Gastroesophageal sphincter (tissue), 4 donors: ENCODE results near the gene NBL1. TPM values are rescaled to one million over a fixed set of nuclear protein-coding genes. Genes with fewer than 3 reads are reported as not detected.

ENCODE experiments used
- ATAC-seq: fragments of 150-250 bp; one replicate; pipeline ENCODE4 v1.9.1; 2016; ENCODE audit warnings: mild to moderate bottlenecking, moderate library complexity
- H3K27ac ChIP-seq, 4 donors: fragments of 200-600 bp; sonication (generic) in 3 of 4; 1 replicate in 3 of 4; 2 replicates in 1 of 4; pipeline ENCODE4 v1.5.1; 2016 to 2019
- H3K27me3 ChIP-seq: fragments of 200-600 bp; sonication (generic); one replicate; pipeline ENCODE4 v1.5.1; 2019
- H3K36me3 ChIP-seq, 2 donors: fragments of 200-600 bp; sonication (generic); one replicate each; pipeline ENCODE4 v1.5.1; 2019; ENCODE audit warnings: control low read depth in 1 of 2
- H3K4me1 ChIP-seq, 3 donors: fragments of 200-600 bp; sonication (generic); 1 replicate in 2 of 3; 2 replicates in 1 of 3; pipeline ENCODE4 v1.5.1; 2016 to 2019; ENCODE audit warnings: control low read depth in 2 of 3
- H3K4me3 ChIP-seq, 2 donors: fragments of 200-600 bp; sonication (generic); one replicate each; pipeline ENCODE4 v1.5.1; 2019; ENCODE audit warnings: mild to moderate bottlenecking in 1 of 2, moderate library complexity in 1 of 2
- H3K9me3 ChIP-seq, 3 donors: fragments of 200-600 bp; sonication (generic); one replicate each; pipeline ENCODE4 v1.5.1; 2017 to 2019; ENCODE audit warnings: control low read depth in 2 of 3
- EP300 ChIP-seq: sonication (generic); formaldehyde crosslinking; IDR thresholded peaks from one replicate; pipeline ENCODE4 v1.6.1; 2017; ENCODE audit warnings: antibody characterized with exemption, mild to moderate bottlenecking
- POLR2A ChIP-seq, 2 donors: fragments of 450-650 bp; IDR thresholded peaks; one replicate each; pipeline ENCODE4 v1.6.1; 2017; ENCODE audit warnings: antibody characterized with exemption in 2 of 2, mild to moderate bottlenecking in 2 of 2, moderate library complexity in 1 of 2
- POLR2AphosphoS5 ChIP-seq: sonication (generic); formaldehyde crosslinking; IDR thresholded peaks from one replicate; pipeline ENCODE4 v1.6.1; 2017; ENCODE audit warnings: antibody characterized with exemption
- WGBS, 2 donors: methylation state at CpG; one replicate each; pipeline ENCODE4 v1.1.5; 2018; ENCODE audit warnings: low coverage in 1 of 2; 5-methylcytosine and 5-hydroxymethylcytosine counted together
- total RNA-seq, 4 donors: library from RNA; depleted of rRNA; stranded (reverse); fragments of >200 nt; gene quantifications; one replicate each; pipeline ENCODE4 v1.1.0, GENCODE V29; 2016
- TF ChIP-seq, protein P1 (sequence below), 4 experiments: fragments of 200-600 bp in 2 of 4; fragments of 450-650 bp in 2 of 4; sonication (generic) in 1 of 4; IDR thresholded peaks; one replicate each; pipeline ENCODE4 v1.5.1; 2017 to 2019; ENCODE audit warnings: antibody characterized with exemption in 4 of 4, mild to moderate bottlenecking in 2 of 4, moderate library complexity in 2 of 4

The NBL1 gene
- total RNA-seq, 4 donors from 2014 or later: 203 to 343 (median 301) TPM

DNA sequence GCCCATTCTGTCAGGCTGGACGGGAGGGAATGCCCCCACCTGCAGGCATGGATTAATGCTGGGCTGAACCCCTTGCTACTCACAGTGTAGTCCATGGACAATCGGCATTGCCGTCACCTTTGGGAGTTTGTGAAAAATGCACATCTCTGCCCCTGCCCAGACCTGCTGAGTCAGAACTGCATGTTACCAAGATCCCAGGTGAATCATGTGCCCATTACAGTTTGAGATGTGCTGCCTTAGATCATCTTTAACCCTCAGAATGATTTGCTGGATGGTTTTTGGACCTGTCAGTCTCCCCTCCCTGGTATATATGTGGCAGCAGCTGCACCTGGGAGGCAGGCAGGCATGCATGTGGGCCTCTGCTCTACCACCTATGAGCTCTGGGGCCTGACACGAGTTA is 35.6 kb downstream of the NBL1 start:
- no peak overlapping the region for H3K4me3 ChIP-seq
- H3K4me1 ChIP-seq: no peaks in the 10 kb centered on the region
- TF ChIP-seq POLR2AphosphoS5: no peak
- no peak for TF ChIP-seq EP300
- TF ChIP-seq POLR2A (IDR thresholded peaks at IDR 0.05): no peak
- TF ChIP-seq, protein P1, sequence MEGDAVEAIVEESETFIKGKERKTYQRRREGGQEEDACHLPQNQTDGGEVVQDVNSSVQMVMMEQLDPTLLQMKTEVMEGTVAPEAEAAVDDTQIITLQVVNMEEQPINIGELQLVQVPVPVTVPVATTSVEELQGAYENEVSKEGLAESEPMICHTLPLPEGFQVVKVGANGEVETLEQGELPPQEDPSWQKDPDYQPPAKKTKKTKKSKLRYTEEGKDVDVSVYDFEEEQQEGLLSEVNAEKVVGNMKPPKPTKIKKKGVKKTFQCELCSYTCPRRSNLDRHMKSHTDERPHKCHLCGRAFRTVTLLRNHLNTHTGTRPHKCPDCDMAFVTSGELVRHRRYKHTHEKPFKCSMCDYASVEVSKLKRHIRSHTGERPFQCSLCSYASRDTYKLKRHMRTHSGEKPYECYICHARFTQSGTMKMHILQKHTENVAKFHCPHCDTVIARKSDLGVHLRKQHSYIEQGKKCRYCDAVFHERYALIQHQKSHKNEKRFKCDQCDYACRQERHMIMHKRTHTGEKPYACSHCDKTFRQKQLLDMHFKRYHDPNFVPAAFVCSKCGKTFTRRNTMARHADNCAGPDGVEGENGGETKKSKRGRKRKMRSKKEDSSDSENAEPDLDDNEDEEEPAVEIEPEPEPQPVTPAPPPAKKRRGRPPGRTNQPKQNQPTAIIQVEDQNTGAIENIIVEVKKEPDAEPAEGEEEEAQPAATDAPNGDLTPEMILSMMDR (IDR thresholded peaks at IDR 0.05): no peak
- no peaks in the 10 kb centered on the region for H3K9me3 ChIP-seq
- no peak overlapping the region for H3K27ac ChIP-seq
- H3K36me3 ChIP-seq: peaks cover 0 to 22% of the 10 kb centered on the region in 2 donors
- peaks cover 12% of the 10 kb centered on the region for H3K27me3 ChIP-seq
- 83% methylated on average over 2 of the region's 4 CpGs; no CpG with 5 or more reads in 1 of the 2 donors for WGBS, 2 donors
- ATAC-seq: no peak

DNA sequence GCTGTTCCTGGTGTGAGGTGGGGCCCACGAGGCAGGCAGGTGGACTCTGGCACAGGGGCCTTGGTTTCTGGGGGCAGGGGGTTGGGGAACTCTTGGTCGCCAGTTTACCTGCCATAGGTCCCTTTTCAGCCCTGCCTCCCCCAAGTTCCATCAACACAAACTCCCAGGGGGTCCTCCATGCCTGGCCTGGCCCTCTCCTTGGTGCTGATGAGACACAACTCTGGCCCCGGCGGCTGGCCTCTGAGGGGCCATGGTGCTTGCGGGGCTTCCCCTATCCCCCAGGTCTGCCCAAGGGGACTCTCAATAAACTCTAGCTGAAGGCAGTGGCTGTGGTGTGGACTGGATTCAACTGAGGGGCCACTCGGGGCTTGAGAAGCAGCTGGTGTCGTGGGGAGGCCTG is 36.5 kb downstream of the NBL1 start:
- Histone ChIP-seq H3K27me3 (peaks cover 4% of the 10 kb centered on the region), H3K4me3 (no peak overlapping the region), H3K36me3 (peaks cover 0 to 30% of the 10 kb centered on the region in 2 donors), H3K9me3 (no peaks in the 10 kb centered on the region), H3K27ac (no peak overlapping the region), H3K4me1 (no peaks in the 10 kb centered on the region)
- no peak for TF ChIP-seq EP300
- TF ChIP-seq, protein P1 (IDR thresholded peaks at IDR 0.05): no peak
- no peak for TF ChIP-seq POLR2AphosphoS5
- TF ChIP-seq POLR2A (IDR thresholded peaks at IDR 0.05): no peak
- ATAC-seq: no peak
- WGBS, 2 donors: 40% methylated on average over 1 of the region's 7 CpGs; no CpG with 5 or more reads in 1 of the 2 donors

DNA sequence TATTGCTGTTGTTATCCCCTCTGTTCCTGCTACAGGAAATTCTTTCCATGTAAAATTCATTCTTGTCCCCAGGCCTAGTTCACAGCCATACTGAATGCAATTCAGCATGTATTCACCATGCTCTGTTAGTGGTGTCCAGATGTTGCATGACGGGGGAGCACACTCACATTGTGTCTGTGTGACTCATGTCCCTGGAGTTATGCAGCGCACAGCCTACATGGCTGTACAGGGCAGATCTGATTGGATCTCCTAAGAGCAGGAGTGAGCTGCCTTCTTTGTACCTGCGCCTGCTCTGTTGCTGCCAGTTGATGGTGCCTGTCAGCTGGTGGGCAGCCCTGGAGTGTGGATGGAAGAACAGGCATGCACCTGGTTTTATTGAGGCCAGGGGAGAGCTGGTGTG is 38.1 kb downstream of the NBL1 start:
- no peak for ATAC-seq
- no peak overlapping the region for H3K4me3 ChIP-seq
- no peak overlapping the region for H3K27ac ChIP-seq
- TF ChIP-seq POLR2A (IDR thresholded peaks at IDR 0.05) (no peak), POLR2AphosphoS5 (no peak), EP300 (no peak)
- TF ChIP-seq, protein P1 (IDR thresholded peaks at IDR 0.05): no peak
- H3K9me3 ChIP-seq: peaks cover 0 to under 1% (median 0%) of the 10 kb centered on the region in 3 donors
- WGBS, 2 donors: 83 to 100% methylated on average over 1 of the region's 3 CpGs
- peaks cover 0 to 40% of the 10 kb centered on the region in 2 donors for H3K36me3 ChIP-seq
- no peaks in the 10 kb centered on the region for H3K4me1 ChIP-seq
- no peaks in the 10 kb centered on the region for H3K27me3 ChIP-seq

DNA sequence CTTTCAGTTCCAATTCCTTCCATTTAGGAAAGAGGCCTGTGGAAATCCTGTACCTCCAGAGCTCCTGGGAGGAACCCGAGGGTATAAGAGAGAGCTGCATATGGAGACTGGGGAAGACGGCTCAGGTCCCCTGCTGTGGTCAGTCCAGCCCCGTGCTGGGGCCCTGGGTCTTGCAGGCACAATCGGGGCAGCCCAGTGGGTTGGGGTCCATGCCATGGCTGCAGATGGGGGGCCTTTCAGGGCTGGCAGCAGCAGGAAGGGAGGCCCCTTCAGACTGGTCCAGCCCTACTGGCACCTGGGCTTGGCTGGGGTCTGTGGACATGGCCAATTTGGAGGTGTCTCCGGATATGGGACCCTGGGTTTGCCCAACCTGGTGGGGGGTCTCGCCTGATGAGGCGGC is 38.8 kb downstream of the NBL1 start:
- H3K27ac ChIP-seq: no peak overlapping the region
- no peaks in the 10 kb centered on the region for H3K4me1 ChIP-seq
- peaks cover 0 to 46% of the 10 kb centered on the region in 2 donors for H3K36me3 ChIP-seq
- peaks cover 0 to 4% (median 0%) of the 10 kb centered on the region in 3 donors for H3K9me3 ChIP-seq
- ATAC-seq: no peak
- no peak overlapping the region for H3K4me3 ChIP-seq
- no CpG with 5 or more reads among the region's 7 CpGs for WGBS, 2 donors
- no peak for TF ChIP-seq EP300
- no peak for TF ChIP-seq POLR2A (IDR thresholded peaks at IDR 0.05)
- no peak for TF ChIP-seq POLR2AphosphoS5
- TF ChIP-seq, protein P1 (IDR thresholded peaks at IDR 0.05): no peak
- H3K27me3 ChIP-seq: no peaks in the 10 kb centered on the region

DNA sequence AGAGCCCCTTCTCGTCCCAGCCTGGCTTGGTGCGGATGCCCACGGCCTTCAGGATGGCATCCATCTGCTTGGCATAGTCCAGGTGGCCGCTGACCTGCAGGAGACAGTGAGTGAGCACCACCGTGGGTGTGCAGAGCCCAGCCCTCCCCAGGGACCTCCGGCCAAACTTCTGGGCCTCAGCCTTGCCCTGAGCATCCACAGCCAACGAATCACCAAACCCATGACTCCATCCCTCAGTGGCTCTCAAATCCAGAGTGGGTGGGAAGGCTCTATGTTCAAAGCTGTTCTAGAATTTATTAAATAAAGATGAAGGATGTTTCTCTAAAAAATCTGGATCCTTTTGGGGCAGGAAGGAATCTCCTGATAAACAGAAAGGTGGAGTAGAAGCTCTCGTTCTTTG is 39.2 kb downstream of the NBL1 start:
- TF ChIP-seq POLR2AphosphoS5 (no peak), EP300 (no peak)
- H3K27me3 ChIP-seq: no peaks in the 10 kb centered on the region
- peaks cover 0 to 51% of the 10 kb centered on the region in 2 donors for H3K36me3 ChIP-seq
- no peak overlapping the region for H3K27ac ChIP-seq
- peaks cover 0 to 4% (median 0%) of the 10 kb centered on the region in 3 donors for H3K9me3 ChIP-seq
- no peak for ATAC-seq
- 89 to 90% methylated on average over 1 to 4 of the region's 8 CpGs for WGBS, 2 donors
- H3K4me1 ChIP-seq: no peaks in the 10 kb centered on the region
- no peak overlapping the region for H3K4me3 ChIP-seq
